ENCODE data around the gene TSSC4. TPM values are rescaled to one million over a fixed set of nuclear protein-coding genes. Genes with fewer than 3 reads are reported as not detected.

The TSSC4 gene
- total and polyA plus RNA-seq, 9 of the 15 experiments (the other 6 are each of a cell fraction or from before 2014, with no cell fraction given) = 0.41 to 54.2 (median 11.0) TPM

- no peak for TF ChIP-seq JUNB (CRISPR knock-in tag; conservative IDR thresholded peaks at IDR 0.05)
- no peak for TF ChIP-seq ZBTB8A (IDR thresholded peaks at IDR 0.05; ENCODE audit: partially characterized antibody)
- no peak for TF ChIP-seq DACH1 (IDR thresholded peaks at IDR 0.05; ENCODE audit: partially characterized antibody)
- TF ChIP-seq GMEB1 (CRISPR knock-in tag; IDR thresholded peaks at IDR 0.05) = no peak
- TF ChIP-seq CHAMP1 (IDR thresholded peaks at IDR 0.05) = no peak
- no peak for TF ChIP-seq ETV5 (CRISPR knock-in tag; IDR thresholded peaks at IDR 0.05; ENCODE audit: low read depth)
- TF ChIP-seq TFE3 (CRISPR knock-in tag; IDR thresholded peaks at IDR 0.05) = no peak
- TF ChIP-seq GATAD2B (IDR thresholded peaks at IDR 0.05; ENCODE audit: borderline replicate concordance) = no peak
- no peak for TF ChIP-seq MNT (conservative IDR thresholded peaks at IDR 0.05)
- TF ChIP-seq THAP7 (CRISPR knock-in tag; IDR thresholded peaks at IDR 0.05) = no peak
- TF ChIP-seq CSDE1 (IDR thresholded peaks at IDR 0.05) = no peak
- TF ChIP-seq ZNF23 (CRISPR knock-in tag; IDR thresholded peaks at IDR 0.05) = no peak
- 0 out of 2 replicates have a peak, but pooled peaks have one; percentile 21 for TF ChIP-seq MAX (CRISPR knock-in tag; IDR thresholded peaks at IDR 0.05)
- TF ChIP-seq SRSF9 (IDR thresholded peaks at IDR 0.05; ENCODE audit: borderline replicate concordance, low read depth, low read length) = no peak
- no peak for TF ChIP-seq ZNF707 (CRISPR knock-in tag; conservative IDR thresholded peaks at IDR 0.05)
- no peak for TF ChIP-seq E2F1 (CRISPR knock-in tag; IDR thresholded peaks at IDR 0.05)
- TF ChIP-seq PTTG1 (tag; IDR thresholded peaks at IDR 0.05; ENCODE audit: low read depth) = no peak
- no peak for TF ChIP-seq NR2C1 (IDR thresholded peaks at IDR 0.05)
- TF ChIP-seq NR2C1 (tag; IDR thresholded peaks at IDR 0.05) = no peak
Observed at GRCh38 chr11:2420502-2421225, 20.1 kb downstream of the TSSC4 start (continued).

All from K562 (cell line).